B cell (primary cell): ENCODE results near the gene GALNT11. TPM values are rescaled to one million over a fixed set of nuclear protein-coding genes. Genes with fewer than 3 reads are reported as not detected.
"Not testable (repeated sequence)": the region's sequence is repeated elsewhere in the genome, so short reads cannot be mapped to it uniquely, and the experiment has no call there.

Source experiments
- ATAC-seq: fragments of 200-7000 bp; cut with Tn5 transposase; one replicate; pipeline ENCODE4 v1.10.0; 2021; ENCODE audit warnings: low read depth, mild to moderate bottlenecking, moderate number of reproducible peaks, moderate library complexity
- CTCF ChIA-PET: fragments of 350-600 bp; sonication (Branson Sonifier 250); formaldehyde crosslinking; loops from one replicate; lab custom pipeline; 2021; ENCODE audit warnings: antibody characterized with exemption, inconsistent platforms; lab: Charles Lee
- POLR2A ChIA-PET: fragments of 350-600 bp; sonication (Branson Sonifier 250); formaldehyde crosslinking; loops from one replicate; lab custom pipeline; 2021; ENCODE audit warnings: antibody characterized with exemption; lab: Charles Lee
- DNase-seq: peaks from one replicate; pipeline ENCODE4 v3.0.0; 2013
- H2AFZ ChIP-seq: 2 replicates; pipeline ENCODE4 v1.6.1; 2012; ENCODE audit warnings: mild to moderate bottlenecking, low read depth, low read length; ENCODE audit not compliant: insufficient read depth, poor library complexity, severe bottlenecking
- H3K27ac ChIP-seq, 2 donors: 1 replicate in 1 of 2; 2 replicates in 1 of 2; pipeline ENCODE4 v1.5.1; 2012 to 2013; ENCODE audit warnings: low read length in 2 of 2, mild to moderate bottlenecking in 2 of 2, moderate library complexity in 1 of 2
- H3K27me3 ChIP-seq, 4 experiments: fragments of 200-600 bp in 1 of 4; sonication (generic) in 1 of 4; replicated peaks in 1 of 4; 1 replicate in 2 of 4; 2 replicates in 2 of 4; pipeline versions ENCODE4 v1.6.1 to v1.7.0; 2013 to 2016; ENCODE audit warnings: low read length in 3 of 4, mild to moderate bottlenecking in 2 of 4, mixed read lengths in 1 of 4, moderate library complexity in 1 of 4; ENCODE audit not compliant: insufficient read depth in 4 of 4, control insufficient read depth in 3 of 4; ENCODE audit errors: control extremely low read depth in 1 of 4
- H3K36me3 ChIP-seq, 2 experiments: replicated peaks in 1 of 2; 1 replicate in 1 of 2; 2 replicates in 1 of 2; pipeline versions ENCODE4 v1.6.1 to v1.7.1; 2013; ENCODE audit warnings: low read length in 1 of 2; ENCODE audit not compliant: insufficient read depth in 2 of 2, control insufficient read depth in 1 of 2; ENCODE audit errors: control extremely low read depth in 1 of 2, extremely low read depth in 1 of 2
- H3K4me1 ChIP-seq, 2 donors: fragments of 200-600 bp in 1 of 2; sonication (generic) in 1 of 2; 1 replicate in 1 of 2; 2 replicates in 1 of 2; pipeline versions ENCODE4 v1.5.1 to v1.6.1; 2013 to 2017; ENCODE audit warnings: low read length in 2 of 2; ENCODE audit not compliant: control insufficient read depth in 2 of 2, insufficient read depth in 2 of 2
- H3K4me2 ChIP-seq: replicated peaks from 2 replicates; pipeline ENCODE3; 2012; ENCODE audit warnings: mild to moderate bottlenecking, low read depth, low read length; ENCODE audit not compliant: poor library complexity, severe bottlenecking
- H3K4me3 ChIP-seq, 5 experiments: fragments of 200-600 bp in 1 of 5; sonication (generic) in 1 of 5; 1 replicate in 3 of 5; 2 replicates in 2 of 5; pipeline versions ENCODE4 v1.5.1 to v1.7.0; 2011 to 2016; ENCODE audit warnings: low read length in 4 of 5, mild to moderate bottlenecking in 4 of 5, low read depth in 2 of 5, control low read depth in 1 of 5, moderate library complexity in 1 of 5; ENCODE audit not compliant: insufficient read depth in 1 of 5; ENCODE audit errors: control extremely low read depth in 1 of 5, extremely low read depth in 1 of 5
- H3K79me2 ChIP-seq: fragments of 200-600 bp; sonication (generic); one replicate; pipeline ENCODE4 v1.6.0; 2016; ENCODE audit warnings: low read length; ENCODE audit not compliant: control insufficient read depth, insufficient read depth
- H3K9ac ChIP-seq: fragments of 200-600 bp; sonication (generic); 2 replicates; pipeline ENCODE4 v1.6.1; 2017; ENCODE audit warnings: mild to moderate bottlenecking, low read length, moderate library complexity
- H3K9me3 ChIP-seq, 3 donors: one replicate each; pipeline versions ENCODE4 v1.6.1 to v1.7.1; 2013; ENCODE audit warnings: low read length in 2 of 3; ENCODE audit not compliant: control insufficient read depth in 2 of 3, insufficient read depth in 1 of 3; ENCODE audit errors: control extremely low read depth in 1 of 3
- H4K20me1 ChIP-seq: 2 replicates; pipeline ENCODE4 v1.6.0; 2012; ENCODE audit warnings: mild to moderate bottlenecking, low read length; ENCODE audit not compliant: insufficient read depth, control insufficient read depth, poor library complexity, severe bottlenecking
- H3K27ac Mint-ChIP-seq: one replicate; pipeline ENCODE4 v1.8.0; 2021; ENCODE audit warnings: mixed read lengths
- H3K27me3 Mint-ChIP-seq: one replicate; pipeline ENCODE4 v1.8.0; 2021; ENCODE audit warnings: mixed read lengths
- H3K4me1 Mint-ChIP-seq: one replicate; pipeline ENCODE4 v1.8.0; 2021; ENCODE audit warnings: mixed read lengths
- H3K4me3 Mint-ChIP-seq: one replicate; pipeline ENCODE4 v1.8.0; 2021; ENCODE audit warnings: mixed read lengths
- H3K9me3 Mint-ChIP-seq: one replicate; pipeline ENCODE4 v1.8.0; 2022; ENCODE audit warnings: mixed read lengths; ENCODE audit not compliant: insufficient read depth
- CTCF ChIP-seq: fragments of 200-600 bp; IDR thresholded peaks from one replicate; pipeline ENCODE4 v1.8.0; 2022; ENCODE audit warnings: antibody characterized with exemption, mild to moderate bottlenecking
- EZH2 ChIP-seq: IDR thresholded peaks from 2 replicates; pipeline ENCODE4 v1.6.1; 2012; ENCODE audit warnings: borderline replicate concordance, low read depth, mild to moderate bottlenecking, moderate library complexity, low read length; ENCODE audit not compliant: insufficient read depth, poor library complexity, severe bottlenecking
- WGBS: methylation state at CpG from one replicate; pipeline ENCODE4 v1.1.5; 2013; ENCODE audit warnings: missing lambda C conversion rate; ENCODE audit not compliant: insufficient coverage; 5-methylcytosine and 5-hydroxymethylcytosine counted together
- intact Hi-C: fragments of 100-400 bp; cut with micrococcal nuclease; formaldehyde crosslinking; loops from one replicate; pipeline ENCODE4 v1.10.0; 2022
- polyA plus RNA-seq: library from polyadenylated mRNA; depleted of rRNA; stranded (reverse); fragments of >200 nt; gene quantifications from 2 replicates; pipeline ENCODE4 v1.2.3, GENCODE V29; 2012
- total RNA-seq, 2 donors: library from RNA; stranded (reverse); fragments of 120-200 nt in 1 of 2; gene quantifications; 1 replicate in 1 of 2; 2 replicates in 1 of 2; pipeline versions ENCODE4 v1.2.3 to v1.2.4, GENCODE V29; 2013 to 2022

The GALNT11 gene
- total and polyA plus RNA-seq, 2 donors (not counting 1 experiment from before 2014, with no cell fraction given) = 13.8 to 14.5 TPM

DNA sequence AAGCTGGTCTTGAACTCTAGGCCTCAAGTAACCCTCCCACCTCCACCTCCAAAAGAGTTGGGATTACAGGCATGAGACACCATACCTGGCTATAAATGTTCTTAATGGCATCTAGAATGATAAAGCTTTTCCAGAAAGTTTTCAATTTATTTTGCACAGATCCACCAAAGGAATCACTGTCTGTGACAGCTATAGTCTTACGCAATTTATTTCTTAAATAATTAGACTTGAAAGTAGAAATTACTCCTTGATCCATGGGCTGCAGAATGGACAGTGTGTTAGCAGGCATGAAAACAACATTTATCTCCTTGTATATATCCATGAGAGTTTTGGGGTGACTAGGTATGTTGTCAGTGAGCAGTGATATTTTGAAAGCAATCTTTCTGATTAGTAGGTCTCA lies 33.8 kb downstream of the GALNT11 start:
- H3K27me3 Mint-ChIP-seq = no peaks in the 10 kb centered on the region
- Histone ChIP-seq H3K79me2 (peaks cover 5% of the 10 kb centered on the region), H3K4me2 (no peak overlapping the region), H3K27ac (no peak overlapping the region), H3K4me3 (no peak overlapping the region), H3K9ac (no peak overlapping the region), H2AFZ (no peak overlapping the region), H3K4me1 (no peaks in the 10 kb centered on the region), H3K9me3 (no peaks in the 10 kb centered on the region), H3K36me3 (no peaks in the 10 kb centered on the region), H4K20me1 (no peaks in the 10 kb centered on the region), H3K27me3 (no peaks in the 10 kb centered on the region)
- TF ChIP-seq EZH2 = no peak
- no peak for TF ChIP-seq CTCF
- ATAC-seq = no peak
- no peaks in the 10 kb centered on the region for H3K4me1 Mint-ChIP-seq
- no peak for DNase-seq
- no CpG with 5 or more reads among the region's 1 CpG for WGBS
- intact Hi-C loops = no loop called here
- H3K4me3 Mint-ChIP-seq = no peak overlapping the region
- no peak overlapping the region for H3K27ac Mint-ChIP-seq
- CTCF ChIA-PET = no interaction called here
- POLR2A ChIA-PET = no interaction called here
- H3K9me3 Mint-ChIP-seq = no peaks in the 10 kb centered on the region

DNA sequence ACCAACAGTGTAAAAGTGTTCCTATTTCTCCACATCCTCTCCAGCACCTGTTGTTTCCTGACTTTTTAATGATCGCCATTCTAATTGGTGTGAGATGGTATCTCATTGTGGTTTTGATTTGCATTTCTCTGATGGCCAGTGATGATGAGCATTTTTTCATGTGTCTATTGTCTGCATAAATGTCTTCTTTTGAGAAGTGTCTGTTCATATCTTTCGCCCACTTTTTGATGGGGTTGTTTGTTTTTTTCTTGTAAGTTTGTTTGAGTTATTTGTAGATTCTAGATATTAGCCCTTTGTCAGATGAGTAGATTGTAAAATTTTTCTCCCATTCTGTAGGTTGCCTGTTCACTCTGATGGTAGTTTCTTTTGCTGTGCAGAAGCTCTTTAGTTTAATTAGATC lies 35.6 kb downstream of the GALNT11 start:
- H3K27ac Mint-ChIP-seq, H2AFZ ChIP-seq, H3K36me3 ChIP-seq, H3K27ac ChIP-seq, H3K9me3 ChIP-seq, H3K79me2 ChIP-seq, CTCF ChIA-PET, H3K4me1 ChIP-seq, H4K20me1 ChIP-seq, H3K27me3 Mint-ChIP-seq, H3K4me3 Mint-ChIP-seq, ATAC-seq, H3K9me3 Mint-ChIP-seq, intact Hi-C loops, H3K4me2 ChIP-seq, H3K27me3 ChIP-seq, H3K9ac ChIP-seq, DNase-seq, H3K4me1 Mint-ChIP-seq, POLR2A ChIA-PET, H3K4me3 ChIP-seq: not testable (repeated sequence)
- no CpG with 5 or more reads among the region's 2 CpGs for WGBS

- H3K27ac ChIP-seq, H3K36me3 ChIP-seq, H3K4me1 ChIP-seq, H3K27me3 ChIP-seq, H3K27ac Mint-ChIP-seq, H3K27me3 Mint-ChIP-seq, H3K9me3 Mint-ChIP-seq, H4K20me1 ChIP-seq, intact Hi-C loops, DNase-seq, H3K4me1 Mint-ChIP-seq, H3K4me3 Mint-ChIP-seq, POLR2A ChIA-PET, ATAC-seq, H3K4me3 ChIP-seq, H3K9ac ChIP-seq, CTCF ChIA-PET, H3K9me3 ChIP-seq, H2AFZ ChIP-seq, H3K4me2 ChIP-seq, H3K79me2 ChIP-seq: not testable (repeated sequence)
- no CpG with 5 or more reads among the region's 3 CpGs for WGBS
Measured at GRCh38 chr7:152063192-152063591, 37.7 kb downstream of the GALNT11 start.
